Naive thymus-derived CD8-positive, alpha-beta T cell (primary cell): ENCODE data around the gene NACC1. TPM values are rescaled to one million over a fixed set of nuclear protein-coding genes. Genes with fewer than 3 reads are reported as not detected.
A peak's percentile ranks its signal among the peaks of the same experiment; 100 is the strongest.
"Not testable (repeated sequence)": the region's sequence is repeated elsewhere in the genome, so short reads cannot be mapped to it uniquely, and the experiment has no call there.

ENCODE experiments used
- ATAC-seq, 2 donors: fragments of 150-1000 bp; cut with Tn5 transposase in 1 of 2; sonication (Bioruptor Pico), chemical (Tn5 transposase) in 1 of 2; 1 replicate in 1 of 2; 2 replicates in 1 of 2; pipeline ENCODE4 v1.10.0; 2021; ENCODE audit warnings: mild to moderate bottlenecking in 2 of 2, moderate library complexity in 2 of 2
- POLR2A ChIA-PET: fragments of 350-600 bp; sonication (Branson Sonifier 250); formaldehyde crosslinking; loops from one replicate; lab custom pipeline; 2021; ENCODE audit warnings: antibody characterized with exemption; lab: Charles Lee
- DNase-seq, 10 donors: peaks; one replicate each; pipeline versions ENCODE4 v3.0.0 to v3.0.0-alpha.2; 2020 to 2022
- H3K27ac Mint-ChIP-seq, 10 donors: one replicate each; pipeline ENCODE4 v1.8.0; 2020 to 2022; ENCODE audit warnings: mild to moderate bottlenecking in 10 of 10, mixed read lengths in 10 of 10, moderate library complexity in 4 of 10, inconsistent platforms in 1 of 10
- H3K27me3 Mint-ChIP-seq, 5 donors: one replicate each; pipeline ENCODE4 v1.8.0; 2021 to 2022; ENCODE audit warnings: mixed read lengths in 5 of 5
- H3K36me3 Mint-ChIP-seq, 3 donors: one replicate each; pipeline ENCODE4 v1.8.0; 2020 to 2022; ENCODE audit warnings: mixed read lengths in 3 of 3, mild to moderate bottlenecking in 2 of 3, inconsistent platforms in 1 of 3
- H3K4me1 Mint-ChIP-seq, 4 donors: one replicate each; pipeline ENCODE4 v1.8.0; 2021 to 2022; ENCODE audit warnings: mixed read lengths in 4 of 4
- H3K4me3 Mint-ChIP-seq, 10 donors: one replicate each; pipeline ENCODE4 v1.8.0; 2020 to 2022; ENCODE audit warnings: mild to moderate bottlenecking in 10 of 10, mixed read lengths in 10 of 10, moderate library complexity in 6 of 10, inconsistent platforms in 1 of 10
- H3K9me3 Mint-ChIP-seq, 9 donors: one replicate each; pipeline ENCODE4 v1.8.0; 2020 to 2022; ENCODE audit warnings: mixed read lengths in 9 of 9, mild to moderate bottlenecking in 3 of 9, inconsistent platforms in 1 of 9, moderate library complexity in 1 of 9
- polyA plus RNA-seq, 3 donors: library from polyadenylated mRNA; unstranded; fragments of 300-500 nt; fragmentation: Illumina TruSeq; gene quantifications; one replicate each; pipeline ENCODE4 v1.2.3, GENCODE V29; 2021
- total RNA-seq, 8 experiments: library from RNA in 2 of 8; stranded (reverse) in 2 of 8; gene quantifications; one replicate each; pipeline ENCODE4 v1.2.3 and lab custom pipeline; 2021 to 2026

Gene NACC1
- total and polyA plus RNA-seq, 5 experiments from 2014 or later: 1.4 to 25.7 (median 3.4) TPM

DNA sequence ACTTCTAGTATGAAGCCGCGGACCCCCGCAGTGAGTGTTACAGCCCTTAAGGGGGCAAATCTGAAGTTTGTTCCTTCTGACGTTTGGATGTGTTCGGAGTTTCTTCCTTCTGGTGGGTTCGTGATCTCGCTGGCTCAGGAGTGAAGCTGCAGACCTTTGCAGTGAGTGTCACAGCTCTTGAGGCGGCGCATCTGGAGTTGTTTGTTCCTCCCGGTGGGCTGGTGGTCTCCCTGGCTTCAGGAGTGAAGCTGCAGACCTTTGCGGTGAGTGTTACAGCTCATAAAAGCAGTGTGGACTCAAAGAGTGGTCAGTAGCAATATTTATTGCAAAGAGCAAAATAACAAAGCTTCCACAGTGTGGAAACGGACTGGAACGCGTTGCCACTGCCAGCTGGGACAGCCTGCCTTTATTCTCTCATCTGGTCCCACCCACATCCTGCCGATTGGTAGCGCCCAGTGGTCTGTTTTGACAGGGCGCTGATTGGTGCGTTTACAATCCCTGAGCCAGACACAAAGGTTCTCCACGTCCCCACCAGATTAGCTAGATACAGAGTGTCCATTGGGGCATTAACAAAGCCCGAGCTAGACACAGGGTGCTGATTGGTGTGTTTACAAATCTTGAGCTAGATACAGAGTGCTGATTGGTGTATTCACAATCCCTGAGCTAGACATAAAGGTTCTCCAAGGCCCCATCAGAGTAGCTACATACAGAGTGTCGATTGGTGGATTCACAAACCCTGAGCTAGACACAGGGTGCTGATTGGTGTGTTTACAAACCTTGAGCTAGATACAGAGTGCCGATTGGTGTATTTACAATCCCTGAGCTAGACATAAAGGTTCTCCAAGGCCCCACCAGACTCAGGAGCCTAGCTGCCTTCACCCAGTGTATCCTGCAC, 67.9 kb downstream of the NACC1 start:
- H3K27me3 Mint-ChIP-seq, DNase-seq, H3K36me3 Mint-ChIP-seq, H3K9me3 Mint-ChIP-seq, ATAC-seq: not testable (repeated sequence)
- peaks cover 16 to 38% (median 32%) of the 10 kb centered on the region in 4 donors for H3K4me1 Mint-ChIP-seq
- H3K27ac Mint-ChIP-seq: peak overlapping the region in 5 of 10 donors; percentile 34 to 81 (median 68)
- POLR2A ChIA-PET: interaction anchor here (1.0 to 1.8 kb wide), 4 partner anchors 8 to 33 kb away, joined by 3 to 8 read pairs (median 4); no protein-coding TSS in a partner anchor
- H3K4me3 Mint-ChIP-seq: peak overlapping the region in 3 of 10 donors; percentile 14 to 33 (median 16)

DNA sequence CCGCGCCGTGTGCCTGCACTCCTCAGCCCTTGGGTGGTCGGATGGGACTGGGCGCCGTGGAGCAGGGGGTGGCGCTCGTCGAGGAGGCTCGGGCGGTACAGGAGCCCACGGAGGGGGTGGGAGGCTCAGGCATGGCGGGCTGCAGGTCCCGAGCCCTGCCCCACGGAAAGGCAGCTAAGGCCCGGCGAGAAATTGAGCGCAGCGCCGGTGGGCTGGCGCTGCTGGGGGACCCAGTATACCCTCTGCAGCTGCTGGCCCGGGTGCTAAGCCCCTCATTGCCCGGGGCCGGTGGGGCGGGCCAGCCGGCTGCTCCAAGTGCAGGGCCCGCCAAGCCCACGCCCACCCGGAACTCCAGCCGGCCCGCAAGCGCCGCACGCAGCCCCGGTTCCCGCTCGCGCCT, 68.6 kb downstream of the NACC1 start:
- H3K27ac Mint-ChIP-seq, H3K27me3 Mint-ChIP-seq, H3K36me3 Mint-ChIP-seq, DNase-seq, ATAC-seq, H3K9me3 Mint-ChIP-seq: not testable (repeated sequence)
- POLR2A ChIA-PET: interaction anchor here (1.1 to 1.8 kb wide), 3 partner anchors 17 to 34 kb away, joined by 3 to 8 read pairs (median 6); no protein-coding TSS in a partner anchor
- peak overlapping the region in 1 of 10 donors; percentile 16 for H3K4me3 Mint-ChIP-seq
- H3K4me1 Mint-ChIP-seq: peaks cover 16 to 39% (median 29%) of the 10 kb centered on the region in 4 donors

DNA sequence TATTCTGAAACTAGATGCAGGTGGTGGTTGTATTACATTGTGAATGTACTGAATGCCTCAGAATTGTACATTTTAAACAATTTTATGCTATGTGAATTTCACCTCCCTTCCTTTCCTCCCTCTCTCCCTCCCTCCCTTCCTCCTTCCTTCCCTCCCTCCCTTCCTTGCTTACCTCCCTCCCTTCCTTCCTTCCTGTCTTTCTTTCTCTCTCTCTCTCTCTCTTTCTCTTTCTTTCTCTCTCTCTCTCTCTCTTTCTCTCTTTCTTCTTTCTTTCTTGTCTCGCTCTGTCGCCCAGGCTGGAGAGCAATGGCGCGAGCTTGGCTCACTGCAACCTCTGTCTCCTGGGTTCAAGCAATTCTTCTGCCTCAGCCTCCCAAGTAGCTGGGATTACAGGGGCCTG, 69.4 kb downstream of the NACC1 start:
- peak overlapping the region in 8 of 10 donors; percentile 35 to 88 (median 58) for H3K27ac Mint-ChIP-seq
- H3K36me3 Mint-ChIP-seq: no peaks in the 10 kb centered on the region
- no peaks in the 10 kb centered on the region for H3K27me3 Mint-ChIP-seq
- no peak for ATAC-seq
- no peak for DNase-seq
- peak overlapping the region in 8 of 10 donors; percentile 2 to 74 (median 50) for H3K4me3 Mint-ChIP-seq
- peaks cover 11 to 33% (median 22%) of the 10 kb centered on the region in 4 donors for H3K4me1 Mint-ChIP-seq
- POLR2A ChIA-PET: interaction anchor here (0.7 to 0.9 kb wide), 2 partner anchors 30 to 301 kb away, joined by 3 to 5 read pairs; no protein-coding TSS in a partner anchor
- H3K9me3 Mint-ChIP-seq: no peaks in the 10 kb centered on the region

DNA sequence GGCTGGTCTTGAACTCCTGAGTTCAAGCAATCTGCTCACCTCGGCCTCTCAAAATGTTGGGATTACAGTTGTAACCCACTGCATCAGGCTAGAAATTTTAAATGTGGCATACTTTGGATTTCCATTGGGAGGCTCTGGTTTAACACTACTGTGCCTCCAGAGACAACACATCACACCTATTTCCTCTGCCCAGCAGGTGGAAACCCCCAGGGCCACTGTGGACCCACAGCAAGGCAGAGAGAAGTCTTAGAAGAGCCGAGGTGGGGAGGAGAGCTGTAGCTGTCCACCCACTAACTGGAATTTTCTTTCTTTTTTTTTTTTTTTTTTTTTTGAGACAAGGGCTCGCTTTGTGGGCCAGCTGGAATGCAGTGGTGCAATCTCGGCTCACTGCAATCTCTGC, 71.5 kb downstream of the NACC1 start:
- H3K9me3 Mint-ChIP-seq: no peaks in the 10 kb centered on the region
- H3K4me3 Mint-ChIP-seq: no peak overlapping the region
- peaks cover 13 to 43% (median 32%) of the 10 kb centered on the region in 4 donors for H3K4me1 Mint-ChIP-seq
- POLR2A ChIA-PET: interaction anchor here (0.6 to 1.4 kb wide), 5 partner anchors 8 to 85 kb away, joined by 3 to 6 read pairs (median 3); no protein-coding TSS in a partner anchor
- DNase-seq: no peak
- no peak for ATAC-seq
- no peaks in the 10 kb centered on the region for H3K27me3 Mint-ChIP-seq
- H3K27ac Mint-ChIP-seq: peak overlapping the region in 2 of 10 donors; percentile 22 to 67
- no peaks in the 10 kb centered on the region for H3K36me3 Mint-ChIP-seq

Other genes with a start within 250 kb of the NACC1 start
- 10 to 100 TPM; 26.2 to 27.3 TPM for gene DNASE2, start 236.8 kb upstream of the NACC1 start, total RNA-seq
- gene DNASE2, start 236.8 kb upstream of the NACC1 start, polyA plus RNA-seq: 10 to 100 TPM; 46.1 to 49.5 (median 46.2) TPM
- not detected for gene KLF1, start 231.1 kb upstream of the NACC1 start, total RNA-seq
- under 1 TPM in 1 of 3 donors, not detected in 2; 0.45 TPM for gene KLF1, start 231.1 kb upstream of the NACC1 start, polyA plus RNA-seq
- 10 to 100 TPM; 68.5 to 69.8 TPM for gene GCDH, start 227.1 kb upstream of the NACC1 start, total RNA-seq
- gene GCDH, start 227.1 kb upstream of the NACC1 start, polyA plus RNA-seq: 10 to 100 TPM; 18.0 to 20.7 (median 19.8) TPM
- 1 to 10 TPM in 1 of 2 experiments, not detected in 1; 1.8 TPM for gene SYCE2, start 199.0 kb upstream of the NACC1 start, total RNA-seq
- not detected for gene SYCE2, start 199.0 kb upstream of the NACC1 start, polyA plus RNA-seq
- 10 to 100 TPM; 54.6 to 60.5 TPM for gene FARSA, start 184.6 kb upstream of the NACC1 start, total RNA-seq
- 10 to 100 TPM; 49.8 to 87.7 (median 63.6) TPM for gene FARSA, start 184.6 kb upstream of the NACC1 start, polyA plus RNA-seq
- gene CALR, start 179.7 kb upstream of the NACC1 start, total RNA-seq: 100 to 1,000 TPM; 448 to 463 TPM
- gene CALR, start 179.7 kb upstream of the NACC1 start, polyA plus RNA-seq: 100 to 1,000 TPM; 135 to 190 (median 165) TPM
- gene RAD23A, start 172.4 kb upstream of the NACC1 start, total RNA-seq: 100 to 1,000 TPM; 117 to 125 TPM
- gene RAD23A, start 172.4 kb upstream of the NACC1 start, polyA plus RNA-seq: 100 to 1,000 TPM in 2 of 3 donors, 10 to 100 TPM in 1; 78.0 to 114 (median 102) TPM
- gene GADD45GIP1, start 161.0 kb upstream of the NACC1 start, total RNA-seq: 10 to 100 TPM; 17.3 to 17.8 TPM
- gene GADD45GIP1, start 161.0 kb upstream of the NACC1 start, polyA plus RNA-seq: 10 to 100 TPM; 59.4 to 65.1 (median 64.7) TPM
- gene DAND5, start 148.7 kb upstream of the NACC1 start, total RNA-seq: not detected
- gene DAND5, start 148.7 kb upstream of the NACC1 start, polyA plus RNA-seq: not detected
- 1 to 10 TPM; 4.9 to 8.6 TPM for gene NFIX, start 122.8 kb upstream of the NACC1 start, total RNA-seq
- 1 to 10 TPM in 1 of 3 donors, under 1 TPM in 1, not detected in 1; 0.68 to 1.5 TPM for gene NFIX, start 122.8 kb upstream of the NACC1 start, polyA plus RNA-seq
- 1 to 10 TPM; 6.6 to 7.9 TPM for gene LYL1, start 15.4 kb upstream of the NACC1 start, total RNA-seq
- 1 to 10 TPM in 2 of 3 donors, under 1 TPM in 1; 0.37 to 2.6 (median 1.3) TPM for gene LYL1, start 15.4 kb upstream of the NACC1 start, polyA plus RNA-seq
- 100 to 1,000 TPM; 100 to 103 TPM for gene TRMT1, start 1.5 kb upstream of the NACC1 start, total RNA-seq
- gene TRMT1, start 1.5 kb upstream of the NACC1 start, polyA plus RNA-seq: 10 to 100 TPM; 26.1 to 35.1 (median 27.2) TPM
- gene STX10, start 32.1 kb downstream of the NACC1 start, total RNA-seq: 10 to 100 TPM; 60.2 to 62.8 TPM
- 10 to 100 TPM; 36.1 to 56.2 (median 50.2) TPM for gene STX10, start 32.1 kb downstream of the NACC1 start, polyA plus RNA-seq
- gene IER2, start 32.1 kb downstream of the NACC1 start, total RNA-seq: 100 to 1,000 TPM; 105 to 112 TPM
- gene IER2, start 32.1 kb downstream of the NACC1 start, polyA plus RNA-seq: 100 to 1,000 TPM; 100 to 162 (median 107) TPM